ENCODE data around the gene ODF2L. TPM values are rescaled to one million over a fixed set of nuclear protein-coding genes. Genes with fewer than 3 reads are reported as not detected.
A peak's percentile ranks its signal among the peaks of the same experiment; 100 is the strongest.

The ODF2L gene
- total and polyA plus RNA-seq, 2 of the 13 experiments (the other 11 are each of a cell fraction or from before 2014, with no cell fraction given), result 0.07 TPM; not detected in 1

GRCh38 chr1:86318436-86318835, 77.7 kb downstream of the ODF2L start (continued):
- TF ChIP-seq, protein P1, sequence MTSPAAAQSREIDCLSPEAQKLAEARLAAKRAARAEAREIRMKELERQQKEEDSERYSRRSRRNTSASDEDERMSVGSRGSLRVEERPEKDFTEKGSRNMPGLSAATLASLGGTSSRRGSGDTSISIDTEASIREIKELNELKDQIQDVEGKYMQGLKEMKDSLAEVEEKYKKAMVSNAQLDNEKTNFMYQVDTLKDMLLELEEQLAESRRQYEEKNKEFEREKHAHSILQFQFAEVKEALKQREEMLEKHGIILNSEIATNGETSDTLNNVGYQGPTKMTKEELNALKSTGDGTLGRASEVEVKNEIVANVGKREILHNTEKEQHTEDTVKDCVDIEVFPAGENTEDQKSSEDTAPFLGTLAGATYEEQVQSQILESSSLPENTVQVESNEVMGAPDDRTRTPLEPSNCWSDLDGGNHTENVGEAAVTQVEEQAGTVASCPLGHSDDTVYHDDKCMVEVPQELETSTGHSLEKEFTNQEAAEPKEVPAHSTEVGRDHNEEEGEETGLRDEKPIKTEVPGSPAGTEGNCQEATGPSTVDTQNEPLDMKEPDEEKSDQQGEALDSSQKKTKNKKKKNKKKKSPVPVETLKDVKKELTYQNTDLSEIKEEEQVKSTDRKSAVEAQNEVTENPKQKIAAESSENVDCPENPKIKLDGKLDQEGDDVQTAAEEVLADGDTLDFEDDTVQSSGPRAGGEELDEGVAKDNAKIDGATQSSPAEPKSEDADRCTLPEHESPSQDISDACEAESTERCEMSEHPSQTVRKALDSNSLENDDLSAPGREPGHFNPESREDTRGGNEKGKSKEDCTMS (CRISPR knock-in tag; conservative IDR thresholded peaks at IDR 0.05), result no peak
- TF ChIP-seq JUND (CRISPR knock-in tag; IDR thresholded peaks at IDR 0.05) (no peak), ZBTB42 (CRISPR knock-in tag; IDR thresholded peaks at IDR 0.05) (no peak), PHF8 (CRISPR knock-in tag; IDR thresholded peaks at IDR 0.05) (no peak), ZNF160 (CRISPR knock-in tag; IDR thresholded peaks at IDR 0.05) (no peak), ZNF781 (CRISPR knock-in tag; IDR thresholded peaks at IDR 0.05; ENCODE audit: borderline replicate concordance, not compliant biosample characterization) (no peak), ZSCAN12 (CRISPR knock-in tag; IDR thresholded peaks at IDR 0.05) (no peak), IKZF5 (CRISPR knock-in tag; IDR thresholded peaks at IDR 0.05) (no peak), ZNF549 (CRISPR knock-in tag; IDR thresholded peaks at IDR 0.05) (no peak)

- no peak for DNase-seq (ENCODE audit: low spot score)
- no peaks in the 10 kb centered on the region for H4K20me1 ChIP-seq (ENCODE audit: insufficient read depth, low read length)
- H3K9me3 ChIP-seq (ENCODE audit: low read length), result no peaks in the 10 kb centered on the region
- in situ Hi-C loops (cut with HindIII; ENCODE audit: extremely low pct_ligation_motif_present, low pct_unique_long_range_greater_than_20kb) (no loop called here), intact Hi-C loops (cut with micrococcal nuclease; ENCODE audit: unreplicated experiment) (no loop called here)
- H3K4me1 ChIP-seq (ENCODE audit: insufficient read depth, low read length), result no peaks in the 10 kb centered on the region
- ChIA-PET CTCF (ENCODE audit: low intra/inter-chr PET ratio, low total read pairs) (no interaction called here), POLR2A (no interaction called here)
- no peak overlapping the region for H3K4me2 ChIP-seq (ENCODE audit: low read depth, low read length)
- no peak overlapping the region for H3K27ac ChIP-seq (ENCODE audit: extremely low read length, insufficient read depth, low read length)
- FAIRE-seq, result no peak
- H3K36me3 ChIP-seq (replicated peaks in 1 of 2; ENCODE audit: control insufficient read depth in 1 of 2, insufficient read depth in 2 of 2, low read length in 2 of 2), result no peaks in the 10 kb centered on the region
- H3K27me3 ChIP-seq (ENCODE audit: control insufficient read depth in 1 of 2, insufficient read depth in 2 of 2, low read length in 2 of 2), result no peaks in the 10 kb centered on the region; a peak in 1 of 5 replicates
- ATAC-seq, result no peak
- no peak for TF ChIP-seq KLF9 (CRISPR knock-in tag; IDR thresholded peaks at IDR 0.05; ENCODE audit: low read depth)
- peak; percentile 92 for TF ChIP-seq MAFF (IDR thresholded peaks at IDR 0.05; ENCODE audit: low read depth, low read length)
- TF ChIP-seq MYC (CRISPR knock-in tag; IDR thresholded peaks at IDR 0.05; ENCODE audit: borderline replicate concordance), result no peak
- TF ChIP-seq MAFK (conservative IDR thresholded peaks at IDR 0.05 in 1 of 2, IDR thresholded peaks at IDR 0.05 in 1 of 2; ENCODE audit: low read length in 2 of 2), result peak; percentile 86 to 95
- no peak for TF ChIP-seq ZNF441 (CRISPR knock-in tag; IDR thresholded peaks at IDR 0.05; ENCODE audit: borderline replicate concordance)
- no peak for TF ChIP-seq ZNF567 (CRISPR knock-in tag; IDR thresholded peaks at IDR 0.05; ENCODE audit: borderline replicate concordance)
- no peak for TF ChIP-seq ZNF737 (CRISPR knock-in tag; IDR thresholded peaks at IDR 0.05; ENCODE audit: borderline replicate concordance)
- no peak for TF ChIP-seq HNF1A (IDR thresholded peaks at IDR 0.05; ENCODE audit: low read depth)
- no peak for TF ChIP-seq HNF1A (CRISPR knock-in tag; IDR thresholded peaks at IDR 0.05; ENCODE audit: borderline replicate concordance)
- no peak overlapping the region for H3K4me3 ChIP-seq (replicated peaks in 1 of 3; ENCODE audit: insufficient read depth in 1 of 3, low read depth in 2 of 3, low read length in 3 of 3)
- no peak overlapping the region for H3K9ac ChIP-seq (ENCODE audit: insufficient read depth, low read depth, low read length)
- no peak overlapping the region for H2AFZ ChIP-seq (ENCODE audit: low read length)
- no TSS peak for BruUV-seq (replicated peaks)
- no peaks in the 10 kb centered on the region for H3K79me2 ChIP-seq (ENCODE audit: insufficient read depth, low read length)
Observed at GRCh38 chr1:86317926-86318325, 78.2 kb downstream of the ODF2L start.

Data from HepG2 (cell line).